NK-92 (cell line): Measurements from ENCODE around the gene PKN2.

Experiments used
- DNase-seq: peaks from one replicate; lab custom pipeline; 2025; ENCODE audit not compliant: unreplicated experiment; lab: John Stamatoyannopoulos, UW

Gene PKN2

DNA sequence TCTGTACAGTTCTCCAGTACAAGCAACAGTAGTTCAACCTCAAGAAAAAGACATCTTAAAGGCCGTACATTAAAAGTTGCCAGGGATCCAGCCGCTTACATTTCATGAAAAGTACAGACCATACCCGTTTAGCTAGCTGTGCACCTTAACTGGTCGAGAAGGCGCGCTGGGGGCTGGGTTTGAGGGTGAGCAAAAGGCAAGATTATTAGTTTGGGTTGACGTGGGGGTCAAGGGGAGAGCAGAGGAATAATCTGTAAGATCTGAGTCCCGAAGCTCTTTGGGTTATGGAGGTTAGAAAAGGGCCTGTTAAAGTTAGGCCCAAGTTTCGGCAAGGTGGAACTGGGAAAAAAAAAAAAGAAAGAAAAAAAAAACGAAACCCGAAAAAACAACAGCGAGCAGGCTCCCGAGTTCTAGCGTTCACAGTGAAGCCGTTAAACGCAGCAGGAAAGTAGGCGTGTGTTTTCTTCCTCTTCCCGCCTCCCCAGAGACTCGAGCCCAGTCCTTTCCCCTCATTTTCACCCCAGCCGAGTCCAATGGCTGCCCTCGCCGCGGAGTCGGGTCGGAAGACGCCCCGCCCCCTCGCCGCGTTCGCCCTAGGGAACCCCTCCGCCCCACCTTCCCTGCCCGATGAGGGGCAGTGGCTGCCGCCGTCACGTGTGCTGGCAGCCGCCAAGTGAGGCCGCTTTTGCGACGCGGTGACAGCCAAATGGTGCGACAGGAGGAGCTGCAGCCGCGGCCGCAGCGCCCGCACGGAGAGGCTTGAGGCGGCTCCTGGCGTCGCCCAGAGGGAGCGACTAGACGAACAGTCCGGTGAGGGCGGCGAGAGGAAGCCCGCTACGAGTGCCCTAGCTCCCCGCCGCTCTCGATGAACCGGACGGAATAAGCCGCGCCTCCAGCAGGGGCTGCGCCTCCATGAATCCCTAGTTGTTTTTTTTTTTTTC, at the start of gene PKN2:
Gene PKN2, plus strand, starts transcription at position 733 of the 941 bp plus-strand sequence. CDS start 308 bp downstream, outside the sequence.
- peak; percentile 74 for DNase-seq

- no peak for DNase-seq
Measured at GRCh38 chr1:88634538-88634937, 49.5 kb upstream of the PKN2 start.

DNA sequence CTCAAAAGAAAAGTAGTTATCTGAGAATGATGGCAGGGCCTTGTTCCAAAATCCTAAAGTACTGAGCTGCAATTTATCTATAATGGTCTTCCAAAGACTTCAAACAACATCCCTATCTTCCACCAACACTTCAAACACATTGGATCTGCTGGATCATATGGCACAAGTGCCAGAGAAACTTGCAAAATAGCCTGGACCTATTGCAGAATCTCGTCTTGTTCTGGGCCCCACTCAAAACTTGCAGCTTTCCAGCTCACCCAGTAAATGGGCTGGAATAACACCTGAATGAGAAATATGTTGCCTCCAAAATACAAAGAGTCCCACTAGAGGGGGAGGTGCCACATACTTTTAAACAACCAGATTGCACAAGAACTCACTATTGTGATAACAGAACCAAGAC, 44.0 kb upstream of the PKN2 start:
- DNase-seq: no peak

DNA sequence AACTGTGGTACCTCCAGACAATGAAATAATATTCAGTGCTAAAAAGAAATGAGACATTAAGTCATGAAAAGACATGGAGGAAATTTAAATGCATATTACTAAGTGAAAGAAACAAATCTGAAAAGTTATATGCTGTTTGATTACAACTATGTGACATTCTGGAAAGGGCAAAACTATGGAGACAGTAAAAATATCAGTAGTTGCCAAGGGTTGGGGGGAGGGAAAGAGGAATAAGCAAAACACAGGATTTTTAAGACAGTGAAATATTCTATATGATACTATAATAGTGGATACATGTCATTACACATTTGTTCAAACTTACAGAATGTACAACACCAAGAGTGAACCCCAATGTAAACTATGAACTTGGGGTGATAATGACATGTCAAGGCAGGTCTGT, 38.2 kb upstream of the PKN2 start:
- no peak for DNase-seq

GRCh38 chr1:88646476-88647248, 37.4 kb upstream of the PKN2 start:
- no peak for DNase-seq

DNA sequence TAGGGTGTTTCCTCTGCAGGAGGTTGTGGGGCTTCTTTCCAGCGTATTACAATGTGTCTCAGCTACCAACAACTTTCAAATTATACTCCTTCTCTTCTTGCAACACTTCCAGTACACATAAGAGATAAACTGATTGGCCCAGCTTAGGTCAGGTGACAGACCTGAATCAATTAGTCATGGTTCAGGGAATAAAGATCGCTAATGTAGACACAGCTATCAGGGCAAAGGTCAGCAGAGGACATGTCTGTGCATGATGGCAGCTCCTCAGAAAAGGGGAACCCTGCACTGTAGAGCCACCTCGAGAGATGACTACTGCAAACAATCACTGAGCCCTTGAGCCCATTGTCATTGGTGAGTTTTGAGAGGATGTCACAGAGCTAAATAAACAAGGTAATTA, 36.8 kb upstream of the PKN2 start:
- DNase-seq: no peak

DNA sequence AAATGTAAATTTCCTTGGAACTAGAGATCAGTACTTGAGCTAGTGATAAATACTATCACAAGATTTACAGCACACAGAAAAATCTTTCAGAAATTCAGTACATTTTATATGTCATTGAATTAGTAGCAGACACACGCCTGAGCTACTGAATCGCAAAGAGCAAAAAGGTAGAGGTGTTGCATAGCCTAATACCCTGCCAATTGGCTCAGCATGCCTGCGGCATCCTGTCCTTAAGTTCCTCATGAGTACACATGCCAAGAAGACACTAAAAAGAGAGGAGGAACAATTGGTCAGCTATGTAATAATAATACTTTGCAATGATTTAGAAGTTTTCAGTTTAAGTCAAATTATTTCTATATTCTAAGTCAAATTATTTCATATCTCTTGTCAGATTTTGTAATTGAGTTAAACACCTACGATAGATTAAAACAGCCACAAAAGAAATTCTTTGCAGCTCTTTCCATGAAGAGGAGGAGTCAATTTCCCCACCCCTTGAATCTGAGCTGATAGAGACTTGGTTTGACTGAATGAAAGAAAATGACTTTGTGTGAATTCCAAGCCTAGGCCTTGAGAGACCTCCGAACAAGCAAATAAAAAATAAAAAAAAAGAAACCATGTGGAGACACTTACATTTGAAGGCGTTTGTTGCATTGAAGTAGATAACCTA, 36.2 kb upstream of the PKN2 start:
- DNase-seq: no peak

DNA sequence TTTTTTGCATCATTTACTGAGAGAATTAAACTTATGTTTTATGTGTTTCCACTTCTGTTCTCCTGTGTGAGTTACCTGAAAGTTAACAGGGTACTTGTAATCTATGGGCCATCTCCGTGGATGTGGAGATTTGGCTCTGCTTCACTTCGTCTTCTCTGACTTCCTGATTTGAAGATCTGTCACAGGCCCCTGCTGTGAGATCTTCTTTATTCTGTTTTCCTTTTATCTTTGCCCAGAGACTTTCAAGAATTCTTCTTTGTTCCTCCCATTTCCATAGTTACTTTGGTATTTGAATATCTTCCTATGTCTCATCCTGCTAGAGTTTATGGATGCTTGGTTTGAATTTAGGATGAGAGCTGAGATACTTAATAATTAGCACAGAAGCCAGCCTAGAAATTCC, 35.4 kb upstream of the PKN2 start:
- no peak for DNase-seq

GRCh38 chr1:88649932-88650331, 34.1 kb upstream of the PKN2 start:
- DNase-seq: no peak

DNA sequence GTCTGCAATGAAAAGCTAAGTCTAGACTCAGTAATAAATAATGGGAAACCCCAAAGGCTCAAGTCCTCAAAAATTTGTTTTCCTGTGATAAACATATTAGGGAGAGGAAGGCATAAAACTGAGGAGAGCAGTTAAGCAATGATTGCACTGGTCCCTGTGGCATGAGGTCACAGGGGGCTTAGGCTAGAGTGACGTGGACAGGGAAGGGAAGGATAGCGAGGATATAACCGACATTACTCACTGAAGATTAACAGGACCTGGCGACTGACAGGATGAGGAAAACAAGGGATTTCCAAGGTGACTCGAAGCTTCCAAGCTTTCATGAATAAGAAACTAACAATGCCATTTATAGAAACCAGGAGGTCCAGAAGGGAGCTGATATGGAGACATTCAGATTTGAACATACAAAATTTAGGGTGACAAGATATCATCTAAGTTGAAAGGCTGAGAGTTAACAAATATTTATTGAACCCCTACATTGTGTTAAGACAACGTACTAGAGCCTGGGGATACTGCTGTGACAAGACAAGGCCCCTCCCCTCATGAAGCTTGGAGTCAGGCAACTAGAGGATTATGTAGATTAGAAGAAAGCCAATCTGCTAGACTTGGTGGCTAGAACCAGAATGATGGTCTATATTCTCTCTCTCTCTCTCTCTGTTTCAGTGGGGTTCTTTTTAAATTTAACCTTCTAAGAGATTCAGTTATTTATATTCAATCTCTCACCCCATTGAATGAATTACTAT, 33.2 kb upstream of the PKN2 start:
- DNase-seq: no peak

GRCh38 chr1:88655140-88655539, 28.9 kb upstream of the PKN2 start:
- DNase-seq: no peak

GRCh38 chr1:88655685-88656299, 28.3 kb upstream of the PKN2 start:
- no peak for DNase-seq

- no peak for DNase-seq
Measured at GRCh38 chr1:88658419-88658818, 25.7 kb upstream of the PKN2 start.

DNA sequence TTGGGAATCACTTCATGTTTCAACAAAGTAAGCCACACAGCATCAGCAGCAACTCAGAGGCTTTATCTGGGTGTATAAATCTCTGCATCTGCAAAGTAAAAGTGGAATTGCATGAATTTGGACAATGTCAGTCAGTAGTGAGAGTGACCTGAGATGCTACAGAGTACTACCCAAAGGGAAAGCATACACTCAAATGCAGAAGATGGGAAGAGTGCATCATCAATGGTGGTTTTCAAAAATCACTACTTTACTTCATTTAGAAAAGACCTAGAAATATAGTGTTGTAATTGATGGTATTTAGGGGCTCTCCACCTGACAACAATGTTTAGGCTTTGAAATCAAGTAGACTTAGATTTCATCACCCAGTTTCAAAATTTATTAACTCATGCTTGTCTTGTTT, 24.5 kb upstream of the PKN2 start:
- no peak for DNase-seq

DNA sequence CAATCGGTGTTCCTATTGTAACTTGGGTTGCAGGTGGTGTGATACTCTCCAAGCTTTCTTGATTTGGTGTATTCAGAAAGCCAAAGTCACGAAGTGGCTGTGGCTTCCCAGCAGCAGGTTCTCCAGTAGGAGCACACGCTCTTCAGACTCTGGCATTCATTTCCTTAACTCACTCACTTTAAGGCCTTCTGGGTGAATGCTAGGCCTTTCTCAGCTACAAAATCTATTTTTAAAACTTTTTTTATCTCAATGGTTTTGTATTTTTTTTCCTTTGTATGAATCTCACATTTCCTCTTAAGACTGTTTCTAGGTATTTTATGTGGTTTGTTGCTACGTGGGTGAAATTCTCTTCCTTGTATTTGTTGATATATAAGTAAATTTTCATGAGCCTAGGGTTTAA, 22.9 kb upstream of the PKN2 start:
- no peak for DNase-seq

DNA sequence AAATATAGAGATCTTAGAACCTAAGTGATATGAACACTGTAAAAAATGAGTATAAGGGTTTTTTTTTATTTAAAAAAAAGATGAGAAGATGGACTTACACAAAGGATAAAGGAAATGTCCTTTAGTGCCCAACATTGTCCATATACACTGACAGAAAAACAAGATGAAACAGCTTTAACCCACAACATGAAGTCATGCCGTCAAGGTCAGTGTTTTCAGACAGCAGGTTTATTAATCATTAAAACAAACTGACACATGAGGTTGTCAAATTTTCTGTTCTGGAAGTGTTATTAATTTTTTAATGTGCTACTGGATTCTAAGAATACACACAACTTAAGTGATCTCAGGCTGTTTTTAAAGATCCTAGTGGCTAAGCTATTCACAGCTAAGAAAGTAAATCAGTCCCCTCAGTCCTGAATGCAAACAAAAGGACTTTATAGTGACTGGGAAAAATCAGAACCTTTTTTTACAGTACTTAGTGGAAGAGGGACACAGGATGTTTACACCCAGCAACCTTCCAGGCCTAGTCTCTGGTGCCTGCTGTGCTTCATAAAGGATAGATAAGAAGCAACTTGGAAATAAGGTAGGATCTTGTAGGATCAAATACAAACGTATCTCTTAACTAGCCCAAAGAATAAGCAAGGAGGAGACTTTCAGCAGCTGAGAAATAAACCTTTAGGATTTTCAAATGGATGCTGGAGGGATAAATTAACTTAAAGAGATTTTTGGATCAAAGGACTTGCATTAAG, 21.9 kb upstream of the PKN2 start:
- DNase-seq: no peak

- no peak for DNase-seq
Measured at GRCh38 chr1:88662723-88663122, 21.4 kb upstream of the PKN2 start.

DNA sequence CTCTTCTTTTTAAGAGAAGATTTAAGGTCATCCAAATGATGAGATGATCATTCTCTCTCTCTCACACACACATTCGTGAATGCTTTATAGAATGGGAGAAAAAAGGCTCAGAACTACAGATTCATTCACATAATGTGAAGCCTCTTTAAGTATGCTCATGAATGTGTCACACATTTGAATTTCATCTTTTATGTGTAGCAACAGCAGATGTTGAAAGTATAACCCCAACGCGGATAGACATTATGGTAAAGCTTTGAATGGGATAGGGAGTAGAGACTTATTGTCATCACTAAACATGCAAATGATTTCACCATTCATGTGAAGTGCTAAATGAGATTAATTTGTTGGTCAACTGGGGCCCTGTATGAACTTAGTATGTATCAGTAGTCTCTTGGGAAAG, 15.7 kb upstream of the PKN2 start:
- no peak for DNase-seq

DNA sequence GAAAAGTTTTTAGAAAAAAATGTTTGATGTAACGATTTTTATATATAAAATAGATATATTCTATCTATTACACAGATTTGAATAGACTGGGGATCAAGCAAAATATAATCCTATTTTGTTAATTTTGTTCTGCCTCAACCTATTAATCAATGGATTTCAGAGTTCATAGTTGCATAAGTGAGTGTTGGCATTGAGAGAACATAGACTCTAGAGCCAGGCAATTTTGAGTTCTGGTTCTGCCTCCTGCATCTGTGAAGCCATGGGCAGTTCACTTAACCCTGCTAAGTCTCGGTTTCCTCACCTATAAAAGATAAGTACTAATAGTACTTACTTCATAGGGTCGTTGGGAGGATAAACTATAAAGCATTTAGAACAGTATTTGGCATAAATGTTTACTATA, 13.6 kb upstream of the PKN2 start:
- no peak for DNase-seq

DNA sequence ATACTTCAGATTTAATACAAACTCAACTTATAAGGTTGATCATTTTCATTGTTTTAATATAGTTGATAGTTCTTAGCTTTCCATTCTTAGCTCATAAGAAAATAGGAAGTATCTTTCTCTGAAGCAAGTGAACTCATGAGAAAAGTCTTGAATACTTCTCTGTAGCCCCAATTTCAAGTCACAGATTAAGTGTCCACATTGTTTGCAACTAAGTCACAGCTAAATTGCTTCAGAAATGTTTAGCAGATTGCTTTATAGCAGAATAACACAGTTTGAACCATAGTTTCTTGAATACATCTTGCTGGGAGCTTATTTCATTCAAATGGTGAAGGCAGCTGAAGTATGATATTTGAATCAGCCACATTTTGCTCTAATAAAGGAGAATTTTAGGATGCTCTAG, 10.6 kb upstream of the PKN2 start:
- no peak for DNase-seq
